ENCODE data around the gene NPRL2. TPM values are rescaled to one million over a fixed set of nuclear protein-coding genes. Genes with fewer than 3 reads are reported as not detected.
A peak's percentile ranks its signal among the peaks of the same experiment; 100 is the strongest.

The NPRL2 gene
- total and polyA plus RNA-seq, 12 donors: 13.0 to 29.8 (median 16.3) TPM

- no peak for ATAC-seq
- peaks cover 0 to 7% (median 0%) of the 10 kb centered on the region in 9 donors for H3K36me3 ChIP-seq
- TF ChIP-seq CTCF (IDR thresholded peaks at IDR 0.05): no peak
- intact Hi-C loops (cut with DNase I): loop anchor here in 1 of 10 donors (10.0 kb wide), 1 partner anchor 1092 kb away; no protein-coding TSS in a partner anchor
- peaks cover 16 to 65% (median 44%) of the 10 kb centered on the region in 9 donors for H3K4me1 ChIP-seq
- H3K9me3 ChIP-seq: no peaks in the 10 kb centered on the region
- no peak for DNase-seq
- H3K27me3 ChIP-seq: no peaks in the 10 kb centered on the region
- H3K27ac ChIP-seq: peak overlapping the region in 1 of 10 donors; percentile 40
- H3K4me3 ChIP-seq: no peak overlapping the region
- WGBS, 2 donors: 84 to 86% methylated on average over 13 of the region's 13 CpGs
Measured at GRCh38 chr3:50342813-50343633, 7.6 kb downstream of the NPRL2 start.

- intact Hi-C loops (cut with DNase I): loop anchor here in 1 of 10 donors (10.0 kb wide), 1 partner anchor 1093 kb away; no protein-coding TSS in a partner anchor
- Histone ChIP-seq H3K27me3 (no peaks in the 10 kb centered on the region), H3K4me3 (peak overlapping the region in 1 of 10 donors; percentile 65), H3K27ac (peak overlapping the region in 1 of 10 donors; percentile 97), H3K9me3 (no peaks in the 10 kb centered on the region), H3K36me3 (no peaks in the 10 kb centered on the region), H3K4me1 (peaks cover 19 to 68% (median 49%) of the 10 kb centered on the region in 9 donors)
- ATAC-seq (no peak), DNase-seq (no peak)
- no peak for TF ChIP-seq CTCF (IDR thresholded peaks at IDR 0.05)
- WGBS, 2 donors: 93% methylated on average over 13 of the region's 13 CpGs
Measured at GRCh38 chr3:50341996-50342650, 8.5 kb downstream of the NPRL2 start.

- no peaks in the 10 kb centered on the region for H3K9me3 ChIP-seq
- H3K27me3 ChIP-seq: no peaks in the 10 kb centered on the region
- no peak for TF ChIP-seq CTCF (IDR thresholded peaks at IDR 0.05)
- H3K36me3 ChIP-seq: no peaks in the 10 kb centered on the region
- ATAC-seq (no peak), DNase-seq (no peak)
- peaks cover 19 to 63% (median 49%) of the 10 kb centered on the region in 9 donors for H3K4me1 ChIP-seq
- peak overlapping the region in 8 of 10 donors; percentile 90 to 100 (median 97) for H3K27ac ChIP-seq
- intact Hi-C loops (cut with DNase I): loop anchor here in 1 of 10 donors (10.0 kb wide), 1 partner anchor 1093 kb away; no protein-coding TSS in a partner anchor
- H3K4me3 ChIP-seq: peak overlapping the region in 8 of 10 donors; percentile 47 to 88 (median 64)
- 89 to 96% methylated on average over 9 of the region's 9 CpGs for WGBS, 2 donors
Measured at GRCh38 chr3:50341537-50341936, 9.0 kb downstream of the NPRL2 start.
